Mesendoderm (in vitro differentiated cells): ENCODE data around the gene ABCA2.

ENCODE experiments used
- DNase-seq: peaks from one replicate; pipeline ENCODE4 v3.0.0; 2013
- H2AK5ac ChIP-seq: 2 replicates; pipeline ENCODE4 v1.6.1; 2013; ENCODE audit warnings: low read length, inconsistent platforms
- H2BK120ac ChIP-seq: 2 replicates; pipeline ENCODE4 v1.6.1; 2013; ENCODE audit warnings: low read depth, mild to moderate bottlenecking, low read length, moderate library complexity, mixed read lengths
- H2BK15ac ChIP-seq: replicated peaks from 2 replicates; pipeline ENCODE4 v1.6.1; 2013; ENCODE audit warnings: low read depth, mild to moderate bottlenecking, moderate library complexity
- H2BK5ac ChIP-seq: 2 replicates; pipeline ENCODE4 v1.6.1; 2013; ENCODE audit warnings: low read length, inconsistent platforms
- H3K18ac ChIP-seq: 2 replicates; pipeline ENCODE4 v1.6.1; 2013; ENCODE audit warnings: mild to moderate bottlenecking, low read length, mixed read lengths
- H3K23ac ChIP-seq: one replicate; pipeline ENCODE4 v1.6.1; 2013; ENCODE audit warnings: low read length
- H3K27ac ChIP-seq: 2 replicates; pipeline ENCODE4 v1.5.1; 2013; ENCODE audit warnings: low read depth, mild to moderate bottlenecking, inconsistent platforms, low read length, moderate library complexity
- H3K27me3 ChIP-seq: 2 replicates; pipeline ENCODE4 v1.6.1; 2013; ENCODE audit warnings: low read length, control low read depth, mild to moderate bottlenecking, inconsistent platforms; ENCODE audit not compliant: insufficient read depth, poor library complexity
- H3K36me3 ChIP-seq: 2 replicates; pipeline ENCODE4 v1.6.1; 2013; ENCODE audit warnings: low read length, inconsistent platforms; ENCODE audit not compliant: control insufficient read depth, insufficient read depth
- H3K4ac ChIP-seq: one replicate; pipeline ENCODE4 v1.6.1; 2013; ENCODE audit warnings: low read depth, mild to moderate bottlenecking, low read length, moderate library complexity
- H3K4me1 ChIP-seq: 2 replicates; pipeline ENCODE4 v1.6.1; 2013; ENCODE audit warnings: low read depth, low read length, inconsistent platforms; ENCODE audit not compliant: control insufficient read depth
- H3K4me2 ChIP-seq: 2 replicates; pipeline ENCODE4 v1.6.1; 2013; ENCODE audit warnings: low read length
- H3K4me3 ChIP-seq: 2 replicates; pipeline ENCODE4 v1.5.1; 2013; ENCODE audit warnings: mild to moderate bottlenecking, low read length
- H3K56ac ChIP-seq: one replicate; pipeline ENCODE4 v1.6.1; 2013; ENCODE audit warnings: low read length
- H3K79me1 ChIP-seq: 2 replicates; pipeline ENCODE4 v1.6.1; 2013; ENCODE audit warnings: low read length, inconsistent platforms
- H3K79me2 ChIP-seq: 2 replicates; pipeline ENCODE4 v1.6.1; 2013; ENCODE audit warnings: mild to moderate bottlenecking, low read length; ENCODE audit not compliant: control insufficient read depth, insufficient read depth
- H3K9ac ChIP-seq: 2 replicates; pipeline ENCODE4 v1.6.1; 2013; ENCODE audit warnings: low read length, inconsistent platforms
- H4K5ac ChIP-seq: one replicate; pipeline ENCODE4 v1.6.1; 2013; ENCODE audit warnings: low read length
- H4K8ac ChIP-seq: one replicate; pipeline ENCODE4 v1.6.1; 2013; ENCODE audit warnings: low read depth, mild to moderate bottlenecking, control low read depth, low read length, moderate library complexity
- whole genome bisulfite sequencing: extraction: QIAGEN DNeasy Blood & Tissue Kit; methylation state at CpG from one replicate; pipeline ENCODE4 v1.1.7; 2013; ENCODE audit warnings: low lambda C conversion rate, missing lambda C conversion rate; ENCODE audit not compliant: insufficient coverage; ENCODE audit errors: extremely low coverage; 5-methylcytosine and 5-hydroxymethylcytosine counted together

The ABCA2 gene

GRCh38 chr9:137037483-137037882 lies 9.4 kb upstream of the ABCA2 start:
- H3K4me3 ChIP-seq = no peak overlapping the region
- H4K5ac ChIP-seq = no peak overlapping the region
- WGBS = no CpG with 5 or more reads among the region's 10 CpGs
- H2BK15ac ChIP-seq = no peak overlapping the region
- no peak overlapping the region for H3K18ac ChIP-seq
- H2BK5ac ChIP-seq = no peak overlapping the region
- no peaks in the 10 kb centered on the region for H3K79me1 ChIP-seq
- H3K4me2 ChIP-seq = no peak overlapping the region
- no peak for DNase-seq
- H3K36me3 ChIP-seq = no peaks in the 10 kb centered on the region
- no peak overlapping the region for H3K9ac ChIP-seq
- no peak overlapping the region for H3K23ac ChIP-seq
- H2BK120ac ChIP-seq = no peak overlapping the region
- no peak overlapping the region for H3K27ac ChIP-seq
- no peaks in the 10 kb centered on the region for H3K4me1 ChIP-seq
- H3K79me2 ChIP-seq = no peaks in the 10 kb centered on the region
- no peak overlapping the region for H2AK5ac ChIP-seq
- H4K8ac ChIP-seq = no peak overlapping the region
- H3K56ac ChIP-seq = no peak overlapping the region
- no peak overlapping the region for H3K4ac ChIP-seq
- no peaks in the 10 kb centered on the region for H3K27me3 ChIP-seq

GRCh38 chr9:137037035-137037434 lies 9.0 kb upstream of the ABCA2 start:
- no peak for DNase-seq
- Histone ChIP-seq H3K27me3 (no peaks in the 10 kb centered on the region), H2BK5ac (no peak overlapping the region), H3K23ac (no peak overlapping the region), H3K56ac (no peak overlapping the region), H3K18ac (no peak overlapping the region), H2AK5ac (no peak overlapping the region), H3K4me1 (no peaks in the 10 kb centered on the region), H3K79me2 (no peaks in the 10 kb centered on the region), H2BK15ac (no peak overlapping the region), H3K9ac (no peak overlapping the region), H3K4ac (no peak overlapping the region), H3K27ac (no peak overlapping the region), H4K5ac (no peak overlapping the region), H4K8ac (no peak overlapping the region), H3K4me3 (no peak overlapping the region), H3K4me2 (no peak overlapping the region), H3K36me3 (no peaks in the 10 kb centered on the region), H3K79me1 (no peaks in the 10 kb centered on the region), H2BK120ac (no peak overlapping the region)
- whole genome bisulfite sequencing = no CpG with 5 or more reads among the region's 13 CpGs

GRCh38 chr9:137035937-137036336 lies 7.9 kb upstream of the ABCA2 start:
- Histone ChIP-seq H3K79me2 (no peaks in the 10 kb centered on the region), H3K4me1 (no peaks in the 10 kb centered on the region), H3K4me2 (no peak overlapping the region), H3K56ac (no peak overlapping the region), H3K4me3 (no peak overlapping the region), H3K79me1 (no peaks in the 10 kb centered on the region), H3K18ac (no peak overlapping the region), H2BK120ac (no peak overlapping the region), H3K27me3 (no peaks in the 10 kb centered on the region), H3K27ac (no peak overlapping the region), H3K4ac (no peak overlapping the region), H4K5ac (no peak overlapping the region), H3K23ac (no peak overlapping the region), H2BK15ac (no peak overlapping the region), H3K36me3 (no peaks in the 10 kb centered on the region), H3K9ac (no peak overlapping the region), H2BK5ac (no peak overlapping the region), H4K8ac (no peak overlapping the region), H2AK5ac (no peak overlapping the region)
- WGBS = no CpG with 5 or more reads among the region's 8 CpGs
- DNase-seq = no peak

GRCh38 chr9:137035507-137035834 lies 7.4 kb upstream of the ABCA2 start:
- no peak overlapping the region for H2BK120ac ChIP-seq
- H2BK5ac ChIP-seq = no peak overlapping the region
- no peak overlapping the region for H3K4ac ChIP-seq
- H4K8ac ChIP-seq = no peak overlapping the region
- H3K4me1 ChIP-seq = no peaks in the 10 kb centered on the region
- no peak overlapping the region for H3K23ac ChIP-seq
- H3K36me3 ChIP-seq = no peaks in the 10 kb centered on the region
- no peak overlapping the region for H2AK5ac ChIP-seq
- H3K4me2 ChIP-seq = no peak overlapping the region
- H3K18ac ChIP-seq = no peak overlapping the region
- no peak overlapping the region for H3K4me3 ChIP-seq
- no CpG with 5 or more reads among the region's 9 CpGs for WGBS
- H3K79me1 ChIP-seq = no peaks in the 10 kb centered on the region
- H2BK15ac ChIP-seq = no peak overlapping the region
- DNase-seq = no peak
- no peak overlapping the region for H3K9ac ChIP-seq
- no peaks in the 10 kb centered on the region for H3K27me3 ChIP-seq
- no peak overlapping the region for H3K27ac ChIP-seq
- H3K56ac ChIP-seq = no peak overlapping the region
- H3K79me2 ChIP-seq = no peaks in the 10 kb centered on the region
- no peak overlapping the region for H4K5ac ChIP-seq

GRCh38 chr9:137034709-137035506 lies 6.9 kb upstream of the ABCA2 start:
- Histone ChIP-seq H2BK15ac (no peak overlapping the region), H3K4me1 (no peaks in the 10 kb centered on the region), H3K23ac (no peak overlapping the region), H2BK120ac (no peak overlapping the region), H3K27ac (no peak overlapping the region), H3K4me2 (no peak overlapping the region), H3K56ac (no peak overlapping the region), H3K27me3 (no peaks in the 10 kb centered on the region), H4K8ac (no peak overlapping the region), H3K18ac (no peak overlapping the region), H3K4me3 (no peak overlapping the region), H3K9ac (no peak overlapping the region), H4K5ac (no peak overlapping the region), H2AK5ac (no peak overlapping the region), H3K4ac (no peak overlapping the region), H3K79me2 (no peaks in the 10 kb centered on the region), H3K36me3 (no peaks in the 10 kb centered on the region), H3K79me1 (no peaks in the 10 kb centered on the region), H2BK5ac (no peak overlapping the region)
- DNase-seq = peak; percentile 83
- WGBS = no CpG with 5 or more reads among the region's 24 CpGs
